Naive thymus-derived CD4-positive, alpha-beta T cell (primary cell): ENCODE results near the gene CDC14A. TPM values are rescaled to one million over a fixed set of nuclear protein-coding genes. Genes with fewer than 3 reads are reported as not detected.

Source experiments
- ATAC-seq: fragments of 150-1000 bp; cut with Tn5 transposase; 2 replicates; pipeline ENCODE4 v1.10.0; 2021; ENCODE audit warnings: mild to moderate bottlenecking, moderate library complexity
- CTCF ChIA-PET: fragments of 350-600 bp; sonication (Branson Sonifier 250); formaldehyde crosslinking; loops from one replicate; lab custom pipeline; 2021; ENCODE audit warnings: antibody characterized with exemption; lab: Charles Lee
- POLR2A ChIA-PET: fragments of 350-600 bp; sonication (Branson Sonifier 250); formaldehyde crosslinking; loops from one replicate; lab custom pipeline; 2021; ENCODE audit warnings: antibody characterized with exemption, inconsistent platforms; lab: Charles Lee
- DNase-seq, 9 donors: peaks; one replicate each; pipeline versions ENCODE4 v3.0.0 to v3.0.0-alpha.2; 2020 to 2022; ENCODE audit warnings: mixed read lengths in 1 of 9
- H3K27ac ChIP-seq: one replicate; pipeline ENCODE4 v1.7.0; 2013; ENCODE audit warnings: mild to moderate bottlenecking, low read depth, low read length, moderate library complexity
- H3K27me3 ChIP-seq, 2 donors: one replicate each; pipeline ENCODE4 v1.7.0; 2013; ENCODE audit warnings: low read length in 2 of 2, mild to moderate bottlenecking in 2 of 2, moderate library complexity in 2 of 2; ENCODE audit not compliant: control insufficient read depth in 2 of 2, insufficient read depth in 2 of 2
- H3K36me3 ChIP-seq, 3 experiments: 1 replicate in 2 of 3; 2 replicates in 1 of 3; pipeline ENCODE4 v1.7.0; 2013; ENCODE audit warnings: low read length in 3 of 3, mild to moderate bottlenecking in 3 of 3, moderate library complexity in 1 of 3; ENCODE audit not compliant: insufficient read depth in 3 of 3, control insufficient read depth in 2 of 3
- H3K4me1 ChIP-seq, 2 donors: one replicate each; pipeline ENCODE4 v1.7.0; 2013; ENCODE audit warnings: low read length in 2 of 2, mild to moderate bottlenecking in 2 of 2, moderate library complexity in 1 of 2; ENCODE audit not compliant: control insufficient read depth in 2 of 2, insufficient read depth in 2 of 2
- H3K4me3 ChIP-seq: 2 replicates; pipeline ENCODE4 v1.7.0; 2013; ENCODE audit warnings: mild to moderate bottlenecking, low read length
- H3K9me3 ChIP-seq, 3 experiments: 1 replicate in 2 of 3; 2 replicates in 1 of 3; pipeline ENCODE4 v1.7.0; 2013; ENCODE audit warnings: low read length in 3 of 3; ENCODE audit not compliant: control insufficient read depth in 2 of 3
- H3K27ac Mint-ChIP-seq, 9 donors: one replicate each; pipeline ENCODE4 v1.8.0; 2020 to 2022; ENCODE audit warnings: mixed read lengths in 9 of 9, mild to moderate bottlenecking in 8 of 9, moderate library complexity in 5 of 9, inconsistent platforms in 2 of 9
- H3K27me3 Mint-ChIP-seq, 5 donors: one replicate each; pipeline ENCODE4 v1.8.0; 2021 to 2022; ENCODE audit warnings: mixed read lengths in 5 of 5, mild to moderate bottlenecking in 1 of 5
- H3K36me3 Mint-ChIP-seq, 5 donors: one replicate each; pipeline ENCODE4 v1.8.0; 2020 to 2022; ENCODE audit warnings: mixed read lengths in 5 of 5, mild to moderate bottlenecking in 3 of 5, inconsistent platforms in 1 of 5
- H3K4me1 Mint-ChIP-seq, 7 donors: one replicate each; pipeline ENCODE4 v1.8.0; 2020 to 2022; ENCODE audit warnings: mixed read lengths in 7 of 7, mild to moderate bottlenecking in 3 of 7, inconsistent platforms in 1 of 7
- H3K4me3 Mint-ChIP-seq, 10 donors: one replicate each; pipeline ENCODE4 v1.8.0; 2020 to 2022; ENCODE audit warnings: mild to moderate bottlenecking in 10 of 10, mixed read lengths in 10 of 10, moderate library complexity in 6 of 10, inconsistent platforms in 2 of 10
- H3K9me3 Mint-ChIP-seq, 11 donors: one replicate each; pipeline ENCODE4 v1.8.0; 2020 to 2022; ENCODE audit warnings: mixed read lengths in 11 of 11, mild to moderate bottlenecking in 4 of 11, inconsistent platforms in 1 of 11, moderate library complexity in 1 of 11
- intact Hi-C, 2 donors: fragments of 100-400 bp; cut with micrococcal nuclease; formaldehyde crosslinking; loops; one replicate each; pipeline ENCODE4 v1.15.1; 2023
- polyA plus RNA-seq, 2 donors: library from polyadenylated mRNA; unstranded; fragments of 300-500 nt; fragmentation: Illumina TruSeq; gene quantifications; one replicate each; pipeline ENCODE4 v1.2.3, GENCODE V29; 2021
- total RNA-seq, 6 experiments: library from RNA in 5 of 6; stranded (reverse) in 5 of 6; gene quantifications; 1 replicate in 5 of 6; 2 replicates in 1 of 6; pipeline ENCODE4 v1.2.3 and lab custom pipeline; 2021 to 2026

The CDC14A gene
- total and polyA plus RNA-seq, 7 experiments from 2014 or later: 47.1 to 136 (median 79.3) TPM

DNA sequence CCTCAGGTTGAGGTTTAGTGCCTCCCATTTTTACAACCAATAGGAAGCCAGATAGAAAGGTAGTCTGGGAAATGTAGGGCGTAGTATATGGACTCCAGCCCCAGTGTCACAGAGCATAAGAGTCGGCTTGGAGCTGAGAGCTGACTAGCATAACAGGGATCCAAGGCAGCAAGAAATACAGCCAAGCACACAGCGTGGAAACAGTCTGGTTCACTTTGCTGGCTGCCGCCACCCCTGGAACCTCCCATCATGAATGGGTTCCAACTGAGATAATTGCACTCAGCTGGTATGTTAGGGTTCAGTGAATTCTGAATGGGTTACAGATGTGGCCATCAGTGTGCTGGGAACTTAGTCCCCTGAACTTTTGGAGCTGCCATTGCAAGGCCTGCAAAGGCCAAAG, 108.9 kb downstream of the CDC14A start:
- H3K4me1 ChIP-seq: peaks cover 12 to 17% of the 10 kb centered on the region in 2 donors
- H3K27ac Mint-ChIP-seq: no peak overlapping the region

GRCh38 chr1:100462326-100463025, 110.2 kb downstream of the CDC14A start:
- Histone ChIP-seq H3K36me3 (peaks cover 10 to 43% (median 14%) of the 10 kb centered on the region in 3 experiments), H3K27ac (no peak overlapping the region), H3K9me3 (no peaks in the 10 kb centered on the region), H3K27me3 (no peaks in the 10 kb centered on the region), H3K4me3 (no peak overlapping the region), H3K4me1 (peaks cover 12 to 17% of the 10 kb centered on the region in 2 donors)
- Mint-ChIP-seq H3K4me3 (peak overlapping the region in 1 of 10 donors; percentile 18), H3K9me3 (peaks cover 0 to under 1% (median 0%) of the 10 kb centered on the region in 11 donors), H3K27me3 (no peaks in the 10 kb centered on the region), H3K4me1 (peaks cover 27 to 64% (median 43%) of the 10 kb centered on the region in 7 donors), H3K36me3 (peaks cover 3 to 44% (median 22%) of the 10 kb centered on the region in 5 donors), H3K27ac (peak overlapping the region in 3 of 9 donors; percentile 32 to 89 (median 79))
- ATAC-seq (no peak), DNase-seq (no peak)
- CTCF ChIA-PET: interaction anchor here (1.5 kb wide), 2 partner anchors 14 to 406 kb away, joined by 4 to 6 read pairs; no protein-coding TSS in a partner anchor
- intact Hi-C loops: loop anchor here (1.0 to 5.0 kb wide), 2 partner anchors 80 to 406 kb away; no protein-coding TSS in a partner anchor
- POLR2A ChIA-PET: no interaction called here

More for the DNA sequence above, 108.9 kb downstream of the CDC14A start:
- peaks cover 3 to 42% (median 25%) of the 10 kb centered on the region in 5 donors for H3K36me3 Mint-ChIP-seq
- Histone ChIP-seq H3K9me3 (no peaks in the 10 kb centered on the region), H3K4me3 (no peak overlapping the region), H3K27ac (no peak overlapping the region), H3K27me3 (no peaks in the 10 kb centered on the region), H3K36me3 (peaks cover 10 to 32% (median 14%) of the 10 kb centered on the region in 3 experiments)
- no peaks in the 10 kb centered on the region for H3K27me3 Mint-ChIP-seq
- no peak for ATAC-seq
- ChIA-PET POLR2A (interaction anchor here (0.5 to 3.6 kb wide), 3 partner anchors 109 to 779 kb away, joined by 3 to 21 read pairs (median 3); partner anchors contain the start of gene CDC14A), CTCF (interaction anchor here (0.6 to 9.3 kb wide), 8 partner anchors 13 to 245 kb away, joined by 3 to 81 read pairs (median 4); partner anchors contain the start of gene CDC14A)
- DNase-seq: no peak
- no peak overlapping the region for H3K4me3 Mint-ChIP-seq
- intact Hi-C loops: loop anchor here in 1 of 2 donors (5.0 kb wide), 1 partner anchor 81 kb away; no protein-coding TSS in a partner anchor
- peaks cover 23 to 68% (median 46%) of the 10 kb centered on the region in 7 donors for H3K4me1 Mint-ChIP-seq
- H3K9me3 Mint-ChIP-seq: no peaks in the 10 kb centered on the region

DNA sequence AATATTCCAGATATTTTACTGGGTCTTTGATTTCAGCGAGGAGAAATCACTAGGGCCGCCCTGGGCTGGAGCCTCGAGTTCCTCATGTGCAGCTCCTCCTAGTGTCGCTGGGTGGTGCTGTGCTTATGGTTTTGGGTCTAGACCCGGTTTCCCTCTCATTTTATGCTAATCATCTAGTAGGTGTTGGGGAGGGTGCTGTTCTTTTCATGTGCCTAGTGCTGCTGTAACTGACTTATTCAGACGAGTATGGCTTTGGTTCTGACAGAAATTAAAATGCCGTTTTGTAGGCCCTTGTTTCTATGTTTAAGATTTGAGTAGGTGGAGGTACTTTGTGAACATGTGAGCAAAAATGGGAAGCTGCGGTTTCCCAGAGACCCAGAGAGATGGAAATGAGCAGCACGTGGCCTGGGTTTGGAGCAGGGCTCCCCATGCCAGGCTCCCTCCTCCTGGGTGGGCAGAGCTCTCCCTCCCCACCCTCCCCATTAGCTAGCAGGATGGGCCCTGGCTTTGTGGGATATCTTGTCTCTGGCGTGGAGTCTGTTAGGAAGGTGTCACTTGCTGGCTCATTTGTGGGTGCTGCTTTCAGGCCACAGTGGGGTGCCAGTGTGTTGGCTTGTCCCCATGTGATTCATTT, 111.6 kb downstream of the CDC14A start:
- DNase-seq: peak in 7 of 9 donors; percentile 36 to 55 (median 46)
- no peaks in the 10 kb centered on the region for H3K9me3 ChIP-seq
- peak overlapping the region; percentile 3 to 83 (median 50) for H3K27ac Mint-ChIP-seq
- no peak overlapping the region for H3K27ac ChIP-seq
- CTCF ChIA-PET: interaction anchor here (0.5 to 1.5 kb wide), 8 partner anchors 22 to 694 kb away, joined by 3 to 6 read pairs (median 4); partner anchors contain the start of gene CDC14A
- POLR2A ChIA-PET: interaction anchor here (0.9 kb wide), 1 partner anchor 172 kb away, joined by 3 read pairs; no protein-coding TSS in a partner anchor
- peak overlapping the region in 3 of 10 donors; percentile 8 to 42 (median 40) for H3K4me3 Mint-ChIP-seq
- no peak overlapping the region for H3K4me3 ChIP-seq
- no peaks in the 10 kb centered on the region for H3K27me3 ChIP-seq
- intact Hi-C loops: loop anchor here (1.0 to 5.0 kb wide), 2 partner anchors 78 to 404 kb away; no protein-coding TSS in a partner anchor
- H3K9me3 Mint-ChIP-seq: peaks cover 0 to 1% (median 0%) of the 10 kb centered on the region in 11 donors
- H3K27me3 Mint-ChIP-seq: no peaks in the 10 kb centered on the region
- H3K36me3 ChIP-seq: peaks cover 14 to 54% (median 19%) of the 10 kb centered on the region in 3 experiments
- H3K4me1 ChIP-seq: peaks cover 6 to 14% of the 10 kb centered on the region in 2 donors
- peaks cover 23 to 64% (median 44%) of the 10 kb centered on the region in 7 donors for H3K4me1 Mint-ChIP-seq
- ATAC-seq: peak; percentile 90
- peaks cover 12 to 51% (median 32%) of the 10 kb centered on the region in 5 donors for H3K36me3 Mint-ChIP-seq

- intact Hi-C loops: loop anchor here in 1 of 2 donors (2.0 kb wide), 1 partner anchor 19 kb away; no protein-coding TSS in a partner anchor
- no peaks in the 10 kb centered on the region for H3K9me3 ChIP-seq
- no peak overlapping the region for H3K4me3 Mint-ChIP-seq
- no peaks in the 10 kb centered on the region for H3K27me3 Mint-ChIP-seq
- H3K27ac Mint-ChIP-seq: peak overlapping the region in 2 of 9 donors; percentile 7 to 36
- H3K27me3 ChIP-seq: no peaks in the 10 kb centered on the region
- ATAC-seq (no peak), DNase-seq (no peak)
- H3K4me3 ChIP-seq: no peak overlapping the region
- H3K36me3 Mint-ChIP-seq: peaks cover 13 to 50% (median 38%) of the 10 kb centered on the region in 5 donors
- H3K4me1 Mint-ChIP-seq: peaks cover 11 to 54% (median 37%) of the 10 kb centered on the region in 7 donors
- CTCF ChIA-PET: interaction anchor here (0.7 to 1.8 kb wide), 3 partner anchors 10 to 604 kb away, joined by 3 to 4 read pairs (median 4); no protein-coding TSS in a partner anchor
- no peaks in the 10 kb centered on the region for H3K4me1 ChIP-seq
- POLR2A ChIA-PET: interaction anchor here (0.6 to 0.7 kb wide), 2 partner anchors 9 to 16 kb away, joined by 3 read pairs; no protein-coding TSS in a partner anchor
- H3K9me3 Mint-ChIP-seq: peaks cover 0 to 1% (median 0%) of the 10 kb centered on the region in 11 donors
- H3K36me3 ChIP-seq: peaks cover 9 to 46% (median 15%) of the 10 kb centered on the region in 3 experiments
- H3K27ac ChIP-seq: no peak overlapping the region
These were observed 117.3 kb downstream of the CDC14A start for GRCh38 chr1:100469578-100469977.

DNA sequence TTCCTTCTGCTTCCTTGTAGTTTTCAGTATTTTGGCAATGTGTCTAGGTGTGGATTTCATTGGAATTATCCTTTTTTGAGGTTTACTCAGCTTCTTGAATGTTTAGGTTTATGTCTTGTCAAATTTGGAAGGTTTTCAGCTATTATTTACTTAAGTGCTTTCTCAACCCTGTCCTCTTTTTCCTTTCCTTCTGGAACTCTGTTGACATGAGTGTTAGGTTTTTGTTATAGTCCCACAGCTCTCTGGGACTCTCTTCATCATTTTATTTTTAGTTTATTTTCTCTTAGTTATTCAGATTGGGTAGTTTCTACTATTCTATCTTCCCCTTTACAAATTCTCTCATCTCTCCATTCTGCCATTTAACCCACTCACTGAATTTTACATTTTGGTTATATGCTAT, 122.5 kb downstream of the CDC14A start:
- ATAC-seq: no peak
- ChIA-PET POLR2A (interaction anchor here (0.6 kb wide), 1 partner anchor 249 kb away, joined by 4 read pairs; no protein-coding TSS in a partner anchor), CTCF (interaction anchor here (0.6 to 0.9 kb wide), 3 partner anchors 14 to 341 kb away, joined by 3 read pairs; no protein-coding TSS in a partner anchor)
- peaks cover 0 to 39% (median 31%) of the 10 kb centered on the region in 5 donors for H3K36me3 Mint-ChIP-seq
- peaks cover 3 to 60% (median 37%) of the 10 kb centered on the region in 7 donors for H3K4me1 Mint-ChIP-seq
- peaks cover 0 to 26% (median 5%) of the 10 kb centered on the region in 3 experiments for H3K36me3 ChIP-seq
- H3K27me3 ChIP-seq: no peaks in the 10 kb centered on the region
- H3K27me3 Mint-ChIP-seq: no peaks in the 10 kb centered on the region
- no peaks in the 10 kb centered on the region for H3K9me3 Mint-ChIP-seq
- H3K4me3 Mint-ChIP-seq: peak overlapping the region in 1 of 10 donors; percentile 8
- H3K27ac ChIP-seq: no peak overlapping the region
- H3K27ac Mint-ChIP-seq: peak overlapping the region in 7 of 9 donors; percentile 1 to 71 (median 29)
- no peaks in the 10 kb centered on the region for H3K4me1 ChIP-seq
- no peak for DNase-seq
- intact Hi-C loops: no loop called here
- H3K4me3 ChIP-seq: no peak overlapping the region
- no peaks in the 10 kb centered on the region for H3K9me3 ChIP-seq
